Nephron (organoid): Measurements from ENCODE around the gene VPS9D1.

Experiments
- H3K27ac Mint-ChIP-seq, 3 experiments: 2 replicates each; pipeline ENCODE4 v1.8.0; 2020; ENCODE audit warnings: mixed read lengths in 3 of 3, mild to moderate bottlenecking in 2 of 3, moderate library complexity in 1 of 3
- H3K27me3 Mint-ChIP-seq: 2 replicates; pipeline ENCODE4 v1.8.0; 2021; ENCODE audit warnings: low read depth, mild to moderate bottlenecking, moderate library complexity, mixed read lengths
- H3K36me3 Mint-ChIP-seq: 2 replicates; pipeline ENCODE4 v1.8.0; 2020; ENCODE audit warnings: low read depth, mixed read lengths
- H3K4me1 Mint-ChIP-seq: 2 replicates; pipeline ENCODE4 v1.8.0; 2020; ENCODE audit warnings: mixed read lengths
- H3K4me3 Mint-ChIP-seq, 3 experiments: 2 replicates each; pipeline ENCODE4 v1.8.0; 2020; ENCODE audit warnings: mild to moderate bottlenecking in 3 of 3, mixed read lengths in 3 of 3, moderate library complexity in 2 of 3
- H3K9me3 Mint-ChIP-seq: 2 replicates; pipeline ENCODE4 v1.8.0; 2020; ENCODE audit warnings: mixed read lengths
- TF ChIP-seq, protein P1 (sequence below), 3 experiments: fragments of 200-600 bp; sonication (generic); IDR thresholded peaks; one replicate each; pipeline ENCODE4 v1.5.0; 2021; ENCODE audit warnings: antibody characterized with exemption in 3 of 3; ENCODE audit not compliant: unreplicated experiment in 3 of 3

The VPS9D1 gene

DNA sequence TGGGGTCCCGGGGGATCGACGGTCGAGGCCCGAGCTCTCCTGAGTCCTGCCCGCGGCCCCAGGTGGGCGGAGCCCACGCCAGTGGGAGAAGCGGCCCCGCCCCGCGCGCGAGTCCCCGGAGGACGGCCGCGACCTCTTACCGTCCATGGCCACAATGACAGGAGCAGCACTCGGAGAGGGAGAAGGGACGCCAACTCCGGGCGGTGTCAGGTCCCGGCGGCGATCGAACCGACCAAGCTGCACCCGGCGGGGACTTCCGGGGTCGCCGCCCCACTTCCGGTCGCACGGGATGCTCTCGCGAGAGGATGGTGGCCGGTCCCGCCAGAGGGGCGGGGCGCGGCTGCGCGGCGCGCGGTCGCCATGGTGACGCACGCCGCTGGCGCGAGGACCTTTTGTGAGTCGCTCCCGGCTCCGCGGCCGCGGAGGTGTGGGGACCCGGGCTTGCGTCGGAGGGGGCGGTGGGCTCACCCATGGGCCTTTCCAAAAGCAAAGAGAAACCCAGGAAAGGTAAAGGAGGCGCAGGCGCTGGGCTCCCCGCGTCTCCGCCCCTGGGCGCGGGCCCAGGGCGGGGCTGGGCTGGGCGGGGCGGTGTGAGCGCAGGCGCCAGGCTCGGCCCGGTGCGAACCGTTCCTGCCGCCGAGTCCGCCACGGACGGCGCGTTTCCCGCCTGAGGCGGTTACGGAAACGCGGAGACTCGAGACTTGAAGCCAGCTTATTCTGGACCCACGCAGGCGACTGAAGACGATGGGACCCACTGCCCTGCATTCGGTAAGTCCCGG, 63.1 kb downstream of the VPS9D1 start, which contains the start of the genes CHMP1A and SPATA33:
TSS of gene CHMP1A (minus strand) at position 267 of the 779 bp plus-strand sequence. CDS start at position 147, 120 bp downstream.
TSS of gene SPATA33 (plus strand) at position 395 of the 779 bp plus-strand sequence. CDS start at position 471, 76 bp downstream.
- no peaks in the 10 kb centered on the region for H3K27me3 Mint-ChIP-seq
- H3K4me3 Mint-ChIP-seq, result peak within 1 kb of the TSS; percentile 94 to 96 (median 95)
- H3K9me3 Mint-ChIP-seq, result peaks cover 2% of the 10 kb centered on the region
- peaks cover 43% of the 10 kb centered on the region for H3K36me3 Mint-ChIP-seq
- H3K4me1 Mint-ChIP-seq, result peaks cover 11% of the 10 kb centered on the region
- peak within 1 kb of the TSS; percentile 29 to 63 (median 56) for H3K27ac Mint-ChIP-seq
- TF ChIP-seq, protein P1, sequence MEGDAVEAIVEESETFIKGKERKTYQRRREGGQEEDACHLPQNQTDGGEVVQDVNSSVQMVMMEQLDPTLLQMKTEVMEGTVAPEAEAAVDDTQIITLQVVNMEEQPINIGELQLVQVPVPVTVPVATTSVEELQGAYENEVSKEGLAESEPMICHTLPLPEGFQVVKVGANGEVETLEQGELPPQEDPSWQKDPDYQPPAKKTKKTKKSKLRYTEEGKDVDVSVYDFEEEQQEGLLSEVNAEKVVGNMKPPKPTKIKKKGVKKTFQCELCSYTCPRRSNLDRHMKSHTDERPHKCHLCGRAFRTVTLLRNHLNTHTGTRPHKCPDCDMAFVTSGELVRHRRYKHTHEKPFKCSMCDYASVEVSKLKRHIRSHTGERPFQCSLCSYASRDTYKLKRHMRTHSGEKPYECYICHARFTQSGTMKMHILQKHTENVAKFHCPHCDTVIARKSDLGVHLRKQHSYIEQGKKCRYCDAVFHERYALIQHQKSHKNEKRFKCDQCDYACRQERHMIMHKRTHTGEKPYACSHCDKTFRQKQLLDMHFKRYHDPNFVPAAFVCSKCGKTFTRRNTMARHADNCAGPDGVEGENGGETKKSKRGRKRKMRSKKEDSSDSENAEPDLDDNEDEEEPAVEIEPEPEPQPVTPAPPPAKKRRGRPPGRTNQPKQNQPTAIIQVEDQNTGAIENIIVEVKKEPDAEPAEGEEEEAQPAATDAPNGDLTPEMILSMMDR (IDR thresholded peaks at IDR 0.05; ENCODE audit: unreplicated experiment in 3 of 3), result no peak
